ENCODE results near the gene HMOX2.

The HMOX2 gene

DNA sequence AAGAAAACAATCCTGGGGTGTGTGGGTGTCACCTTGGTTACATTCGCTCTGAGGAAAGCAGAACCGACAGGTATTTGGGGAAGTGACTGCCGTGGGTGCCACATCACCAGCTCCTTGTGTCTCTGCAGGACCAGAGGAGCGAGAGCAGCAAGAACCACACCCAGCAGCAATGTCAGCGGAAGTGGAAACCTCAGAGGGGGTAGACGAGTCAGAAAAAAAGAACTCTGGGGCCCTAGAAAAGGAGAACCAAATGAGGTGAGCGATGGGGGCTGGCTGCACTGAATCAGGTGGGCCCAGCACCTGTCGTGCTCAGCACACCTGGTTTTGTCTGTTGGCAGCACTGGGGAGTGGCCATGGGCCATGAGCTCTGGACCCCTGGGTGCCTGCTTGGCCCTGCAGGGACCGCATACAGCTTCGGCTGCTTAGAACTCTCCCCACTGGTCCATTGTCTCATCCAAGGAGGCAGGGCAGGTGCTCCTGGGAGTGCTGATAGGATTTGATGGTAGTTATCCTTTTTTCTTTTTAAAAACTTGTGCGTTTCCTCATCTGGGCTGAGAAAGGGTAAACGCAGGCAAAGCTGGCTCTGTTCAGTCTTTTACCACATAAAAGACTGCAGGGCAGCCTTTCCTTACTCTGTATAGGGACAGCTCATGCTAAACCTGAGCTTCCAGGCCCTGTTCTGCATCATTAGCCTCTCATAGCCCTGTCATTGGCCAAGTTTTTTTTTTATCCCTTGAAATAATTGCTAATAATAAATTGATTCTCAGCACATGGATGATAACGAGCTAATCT, 29.4 kb downstream of the HMOX2 start:
- DNase-seq = no peak

- peak; percentile 49 for DNase-seq
These were observed 30.3 kb downstream of the HMOX2 start for GRCh38 chr16:4506450-4506849.

GRCh38 chr16:4507588-4508345, 31.6 kb downstream of the HMOX2 start:
- DNase-seq = no peak

DNA sequence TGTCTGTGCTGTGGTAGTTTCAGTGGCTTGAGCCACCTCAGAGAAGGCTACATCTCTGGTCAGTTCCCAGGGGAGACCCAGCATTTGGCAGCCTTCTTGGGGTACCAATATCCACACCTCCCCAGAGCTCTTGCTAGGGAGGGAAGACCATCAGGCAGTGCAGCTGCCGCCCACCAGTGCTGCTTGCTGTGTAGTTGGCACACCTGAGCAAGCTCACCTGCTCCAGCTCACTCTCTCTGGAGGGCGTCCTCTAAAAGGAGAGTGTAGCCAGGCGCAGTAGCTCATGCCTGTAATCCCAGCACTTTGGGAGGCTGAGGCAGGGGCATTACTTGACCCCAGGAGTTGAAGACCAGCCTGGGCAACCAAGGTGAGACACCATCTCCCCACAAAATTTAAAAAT, 32.6 kb downstream of the HMOX2 start:
- no peak for DNase-seq

GRCh38 chr16:4509420-4509819, 33.2 kb downstream of the HMOX2 start:
- no peak for DNase-seq

DNA sequence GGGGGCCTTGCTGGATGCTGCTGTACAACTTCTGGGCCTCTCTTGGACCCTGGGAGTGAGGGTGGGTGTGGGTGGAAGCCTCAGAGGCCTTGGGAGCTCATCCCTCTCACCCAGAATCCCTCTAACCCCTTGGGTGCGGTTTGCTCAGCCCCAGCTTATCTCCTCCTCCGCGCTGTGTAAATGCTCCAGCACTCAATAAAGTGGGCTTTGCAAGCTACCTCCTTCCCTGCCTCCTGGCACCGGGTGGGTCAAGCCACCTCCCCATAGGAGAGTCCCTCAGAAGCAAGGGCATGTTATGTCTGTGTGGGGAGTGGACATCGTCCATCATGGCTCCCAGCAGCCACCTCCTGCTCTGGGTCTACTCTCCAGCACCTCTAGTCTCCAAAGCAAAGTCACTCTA, 33.9 kb downstream of the HMOX2 start:
- DNase-seq = no peak

GRCh38 chr16:4510747-4511426, 34.7 kb downstream of the HMOX2 start:
- no peak for DNase-seq

DNA sequence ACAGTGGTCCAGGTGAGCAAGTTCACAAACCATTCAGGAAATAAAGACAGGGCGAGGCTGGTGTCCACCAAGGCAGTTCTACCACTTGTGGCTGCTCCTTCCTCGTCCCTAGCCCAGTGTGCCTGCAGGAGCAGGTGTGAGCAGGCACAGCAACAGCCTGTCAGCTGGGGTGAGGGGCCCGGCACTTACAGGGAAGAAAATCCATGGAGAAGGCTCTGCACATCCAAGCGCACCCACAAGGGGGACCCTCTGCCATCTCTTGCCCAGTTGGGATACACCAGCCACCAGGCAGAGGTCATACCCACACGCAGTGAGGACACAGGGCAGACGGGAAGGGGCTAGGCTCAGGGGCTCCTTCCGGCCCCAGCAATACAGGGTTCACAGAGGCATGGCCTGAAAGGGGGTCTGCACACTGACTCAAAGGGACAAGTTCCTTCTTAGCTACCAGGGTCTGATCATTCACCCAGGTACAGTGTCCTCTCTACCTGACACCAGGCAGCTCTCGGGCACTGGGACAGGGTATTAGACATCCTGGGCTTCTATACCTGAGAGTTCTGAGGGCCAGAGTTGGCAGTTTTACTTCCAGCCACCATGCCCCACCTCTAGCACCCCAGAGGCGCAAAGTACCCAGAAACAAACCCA, 35.4 kb downstream of the HMOX2 start:
- DNase-seq = peak; percentile 30

GRCh38 chr16:4512473-4512872, 36.3 kb downstream of the HMOX2 start:
- DNase-seq = no peak

DNA sequence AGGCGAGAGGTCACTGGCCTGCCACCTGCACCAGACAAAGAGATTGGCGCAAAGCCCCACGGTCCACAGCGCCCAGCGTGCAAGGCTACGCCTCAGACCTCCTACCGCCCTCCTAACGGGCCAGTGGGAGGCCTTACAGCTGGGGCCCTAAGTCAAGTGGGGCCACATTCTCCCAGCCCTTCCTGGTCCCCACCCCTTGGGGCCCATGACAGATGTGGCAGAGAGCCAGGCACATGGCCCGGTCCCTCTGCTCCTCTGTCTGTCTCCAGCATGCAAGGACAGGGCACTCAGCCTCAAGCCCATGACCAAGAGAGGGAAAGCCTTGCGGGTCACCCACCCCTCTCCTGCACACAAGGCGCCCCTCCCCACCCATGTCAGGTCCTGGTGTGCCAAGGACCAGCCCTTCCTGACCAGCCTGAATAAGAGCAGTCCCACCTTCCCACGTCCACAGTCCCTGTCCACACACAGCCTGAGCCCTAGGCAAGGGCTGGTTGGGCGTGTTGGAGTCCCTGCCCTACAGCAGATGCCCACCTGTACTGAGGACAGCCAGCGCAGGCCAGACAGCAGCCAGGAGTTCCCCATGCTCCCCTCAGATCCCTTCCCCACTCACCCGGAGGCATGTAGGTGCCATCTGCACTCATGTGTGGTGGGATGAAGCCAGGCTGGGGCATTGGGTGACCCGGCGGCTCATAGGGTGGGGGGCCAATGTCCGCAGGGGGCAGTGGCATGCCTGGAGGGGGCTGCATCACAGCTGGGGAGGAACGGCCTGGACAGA, 37.1 kb downstream of the HMOX2 start:
- no peak for DNase-seq

- no peak for DNase-seq
These were observed 37.7 kb downstream of the HMOX2 start for GRCh38 chr16:4513881-4514280.

DNA sequence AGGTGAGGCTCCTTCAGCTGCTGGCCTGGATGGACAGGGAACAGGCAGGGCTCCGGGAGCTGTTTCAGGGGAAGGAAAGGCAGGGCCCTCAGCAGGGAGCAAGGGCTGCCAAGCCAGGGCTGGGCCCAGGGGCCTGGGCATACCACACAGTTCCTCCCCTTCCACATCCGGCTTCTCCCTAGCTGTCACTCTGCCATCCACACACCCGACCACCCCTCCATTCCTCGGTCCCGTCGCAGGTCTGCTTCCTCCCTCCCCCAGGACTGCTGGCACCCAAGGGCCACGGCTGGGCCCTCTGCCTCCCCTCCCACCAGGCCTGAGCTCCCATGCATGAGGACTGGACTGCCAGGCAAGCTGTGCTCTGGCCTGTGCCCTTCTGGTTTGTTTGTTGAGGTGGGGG, 38.4 kb downstream of the HMOX2 start:
- DNase-seq = no peak

DNA sequence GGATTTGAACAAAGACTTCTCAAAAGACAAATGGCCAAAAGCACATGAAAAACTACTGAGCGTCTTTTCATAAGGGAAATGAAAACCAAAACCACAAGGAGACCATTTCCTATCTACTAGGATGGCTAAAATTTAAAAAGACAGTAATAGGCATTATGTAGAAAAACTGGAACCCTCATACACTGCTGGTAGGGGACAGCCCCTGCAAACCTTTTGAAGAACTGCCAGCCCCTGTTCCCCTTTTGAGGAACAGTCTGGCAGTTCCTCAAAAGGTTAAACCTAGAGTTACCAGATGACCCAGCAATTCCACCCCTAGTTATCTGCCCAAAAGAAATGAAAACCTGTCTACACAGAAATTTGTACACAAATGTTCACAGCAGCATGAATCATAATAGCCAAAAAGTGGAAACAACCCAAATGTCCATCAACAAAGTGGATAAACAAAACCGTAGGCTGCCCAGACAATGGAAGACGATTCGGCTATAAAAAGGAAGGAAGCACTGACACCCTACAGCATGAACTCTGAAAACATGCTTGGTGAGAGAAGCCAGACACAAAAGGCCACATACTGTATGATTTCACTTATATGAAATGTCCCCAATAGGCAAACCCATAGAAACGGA, 39.5 kb downstream of the HMOX2 start:
- no peak for DNase-seq

DNA sequence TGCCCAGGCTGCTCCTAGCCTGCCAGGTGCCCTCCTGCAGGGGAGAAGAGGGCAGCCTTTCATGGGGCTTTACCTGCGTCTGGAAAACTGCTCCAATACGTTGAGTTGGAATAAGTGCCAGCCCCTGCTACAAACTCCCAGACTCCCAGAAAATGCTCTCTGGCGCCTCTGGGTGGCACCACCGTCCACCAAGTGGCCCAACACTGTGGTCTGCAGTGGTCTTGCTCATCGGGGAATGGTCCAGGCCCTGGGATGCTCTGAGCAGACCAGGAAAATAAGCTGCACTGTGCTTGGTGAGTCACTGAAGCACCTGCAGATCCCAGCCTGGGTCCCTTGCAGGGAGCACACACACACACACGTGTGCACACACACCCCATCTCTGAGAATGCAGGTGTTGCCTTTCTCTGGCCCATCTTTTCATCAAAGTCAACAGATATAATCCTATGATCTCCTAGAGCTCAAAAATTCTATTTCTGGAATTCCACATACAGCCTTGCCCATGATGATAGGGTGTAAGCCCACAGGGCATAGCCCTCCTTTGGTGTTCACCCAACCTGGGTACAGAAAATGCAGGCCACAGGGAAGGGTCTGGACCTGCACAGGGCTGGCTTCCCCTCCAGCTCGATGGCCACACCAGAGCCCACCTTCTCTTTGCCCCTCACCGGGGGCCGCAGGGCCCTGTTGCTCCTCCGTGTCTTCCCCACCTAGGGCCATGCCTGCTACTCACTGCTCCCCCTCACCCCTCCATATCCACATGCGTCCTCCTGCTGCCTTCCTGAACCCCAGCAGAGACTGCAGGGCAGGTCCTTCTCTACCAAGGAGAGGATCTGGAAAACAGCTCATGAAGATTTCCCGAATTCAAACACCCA, 41.8 kb downstream of the HMOX2 start:
- peak; percentile 39 for DNase-seq

- DNase-seq = no peak
These were observed 43.3 kb downstream of the HMOX2 start for GRCh38 chr16:4519274-4520058.

DNA sequence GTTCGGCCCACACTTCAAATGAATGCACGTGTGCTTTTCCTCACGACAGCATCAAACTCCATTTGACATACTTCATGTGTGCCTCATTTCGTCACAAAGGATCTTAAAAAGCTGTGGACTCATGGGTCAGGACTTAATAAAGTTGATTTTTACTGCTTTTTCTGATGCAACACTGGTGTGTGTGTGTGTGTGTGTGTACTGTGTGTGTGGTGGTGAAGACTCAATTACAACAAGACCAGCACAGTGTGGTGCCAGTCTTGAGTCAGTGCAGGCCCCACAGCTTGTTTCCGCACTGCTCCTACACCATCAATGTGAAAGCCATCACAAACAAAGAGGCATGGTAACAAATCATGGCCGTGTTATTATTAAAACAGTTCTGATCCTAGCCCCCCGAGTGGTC, 44.7 kb downstream of the HMOX2 start:
- DNase-seq = no peak

DNA sequence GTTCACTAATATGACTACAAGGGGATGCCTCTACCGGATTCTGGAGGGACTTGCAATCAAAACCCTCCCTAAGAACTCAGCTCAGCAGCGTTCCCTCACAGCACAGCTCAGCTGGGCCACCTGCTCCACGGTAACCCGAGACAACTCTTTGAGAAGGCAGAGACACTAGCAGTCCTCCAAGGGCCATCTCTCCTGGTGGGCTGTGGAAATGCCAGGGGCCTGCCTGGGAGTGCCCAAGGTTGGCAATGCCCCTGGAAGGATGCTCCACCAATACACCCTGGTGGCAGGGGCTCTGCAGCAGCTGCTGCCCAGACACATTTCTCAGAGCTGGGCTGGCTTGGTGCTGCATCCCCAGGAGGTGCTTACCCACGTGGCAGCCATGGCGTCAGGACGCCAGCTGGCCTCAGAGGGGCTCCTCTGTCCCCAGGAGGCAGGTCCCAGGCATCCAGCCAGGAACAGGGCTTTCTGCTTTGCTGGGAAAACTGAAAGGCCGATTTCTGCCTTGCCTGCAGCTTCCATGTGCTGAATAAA, 45.9 kb downstream of the HMOX2 start:
- peak; percentile 81 for DNase-seq

DNA sequence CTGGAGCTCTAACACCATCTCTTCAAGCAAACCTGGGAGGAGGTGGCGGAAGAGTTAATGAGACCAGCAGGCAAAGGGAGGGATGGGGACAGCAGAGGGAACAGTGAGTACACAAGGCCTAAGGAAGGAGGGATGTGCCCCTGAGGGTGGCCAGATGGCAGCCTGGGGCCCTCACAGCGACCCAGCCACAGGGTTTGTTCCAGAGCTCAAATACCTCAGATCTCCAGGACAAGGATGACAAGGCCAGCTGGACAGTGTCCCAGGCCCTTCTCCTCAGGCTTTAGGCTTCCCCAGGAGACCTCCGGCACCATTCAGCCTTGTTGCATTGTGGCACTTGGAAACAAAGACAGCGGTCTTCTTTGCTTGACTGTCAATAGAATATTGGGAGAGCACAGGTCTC, 47.5 kb downstream of the HMOX2 start:
- no peak for DNase-seq

GRCh38 chr16:4524571-4524970, 48.4 kb downstream of the HMOX2 start:
- no peak for DNase-seq

GRCh38 chr16:4525069-4525468, 48.9 kb downstream of the HMOX2 start:
- DNase-seq = no peak

All from NCI-H1092 treated with DMSO at 0.1 percent for 48 hours (cell line).